GM19324 (cell line): ENCODE measurements around the gene ING5.
"Not testable (repeated sequence)": the region's sequence is repeated elsewhere in the genome, so short reads cannot be mapped to it uniquely, and the experiment has no call there.

ENCODE experiments used
- ATAC-seq: cut with Tn5 transposase; IDR thresholded peaks from one replicate; pipeline ENCODE4 v1.9.1; 2021; ENCODE audit warnings: mild to moderate bottlenecking, moderate library complexity; ENCODE audit not compliant: unreplicated experiment, low FRiP score

Gene ING5

DNA sequence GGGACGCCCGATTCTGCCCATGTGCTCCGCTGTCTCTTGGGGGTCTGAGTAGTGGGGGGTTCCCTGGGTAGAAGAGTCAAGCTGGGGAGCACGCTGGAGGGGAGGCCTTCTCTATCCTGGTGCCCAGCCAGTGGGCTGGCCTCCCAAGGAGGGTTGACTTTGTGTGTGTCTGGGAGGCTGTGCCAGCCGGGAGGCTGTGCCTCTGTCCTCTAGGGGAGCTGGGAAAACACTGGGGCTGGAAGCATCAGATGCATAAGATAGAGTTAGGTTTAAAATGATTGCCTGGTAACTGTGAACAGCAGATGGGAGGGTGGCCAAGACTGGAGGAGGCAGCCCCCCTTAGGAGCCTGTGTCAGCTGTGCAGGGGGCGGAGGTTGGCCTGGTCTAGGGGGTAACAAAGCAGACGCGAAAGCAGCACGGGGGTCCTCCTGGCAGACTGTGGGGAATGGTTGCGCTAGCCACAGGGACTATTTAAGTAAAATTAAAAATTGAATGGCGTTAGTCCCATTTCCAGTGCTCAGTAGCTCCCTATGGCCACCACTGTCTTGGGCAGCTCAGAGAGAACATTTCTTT, 1.3 kb downstream of the ING5 start:
- no peak for ATAC-seq

DNA sequence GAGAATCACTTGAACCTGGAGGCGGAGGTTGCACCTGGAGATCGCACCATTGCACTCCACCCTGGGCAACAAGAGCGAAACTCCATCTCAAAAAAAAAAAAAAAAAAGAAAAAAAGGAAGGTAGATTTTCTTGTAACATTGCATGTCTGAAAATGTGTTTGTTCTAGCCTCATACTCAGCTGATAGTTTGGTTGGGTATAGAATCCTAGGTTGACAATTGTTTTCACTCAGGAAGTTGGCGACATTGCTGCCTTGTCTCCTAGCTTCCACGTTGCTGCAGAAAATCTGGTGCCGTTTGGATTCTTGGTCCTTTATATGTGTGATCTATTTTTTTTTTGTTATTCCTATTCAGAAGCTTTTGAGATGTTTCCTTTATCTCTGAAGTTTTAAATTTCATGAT, 4.7 kb downstream of the ING5 start:
- no peak for ATAC-seq

- ATAC-seq, result no peak
Measured at GRCh38 chr2:241708879-241709278, 7.0 kb downstream of the ING5 start.

- ATAC-seq, result no peak
Measured at GRCh38 chr2:241719093-241719492, 17.3 kb downstream of the ING5 start.

DNA sequence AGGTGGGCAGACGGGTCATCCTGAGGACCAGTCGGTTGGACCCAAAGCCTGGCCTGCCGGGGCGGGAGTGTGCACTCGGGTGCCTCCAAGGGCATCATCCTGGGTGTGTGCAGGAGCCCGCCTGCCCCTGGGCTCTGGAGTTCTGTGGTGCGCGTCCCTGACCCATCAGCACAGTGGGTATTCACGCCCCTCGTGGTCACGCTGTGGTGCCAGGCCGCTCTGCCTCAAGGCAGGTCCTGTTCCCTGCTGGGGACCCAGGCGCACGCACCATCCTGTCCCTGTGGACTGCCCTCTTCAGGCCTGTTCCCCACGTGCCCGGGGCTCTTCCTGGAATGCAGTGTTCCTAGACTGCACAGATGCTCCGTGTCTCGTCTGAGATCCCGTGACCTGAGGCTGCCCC, 18.3 kb downstream of the ING5 start:
- no peak for ATAC-seq

GRCh38 chr2:241720560-241720959, 18.7 kb downstream of the ING5 start:
- ATAC-seq, result no peak

GRCh38 chr2:241721852-241722251, 20.0 kb downstream of the ING5 start:
- no peak for ATAC-seq

GRCh38 chr2:241722896-241723454, 21.1 kb downstream of the ING5 start:
- no peak for ATAC-seq

DNA sequence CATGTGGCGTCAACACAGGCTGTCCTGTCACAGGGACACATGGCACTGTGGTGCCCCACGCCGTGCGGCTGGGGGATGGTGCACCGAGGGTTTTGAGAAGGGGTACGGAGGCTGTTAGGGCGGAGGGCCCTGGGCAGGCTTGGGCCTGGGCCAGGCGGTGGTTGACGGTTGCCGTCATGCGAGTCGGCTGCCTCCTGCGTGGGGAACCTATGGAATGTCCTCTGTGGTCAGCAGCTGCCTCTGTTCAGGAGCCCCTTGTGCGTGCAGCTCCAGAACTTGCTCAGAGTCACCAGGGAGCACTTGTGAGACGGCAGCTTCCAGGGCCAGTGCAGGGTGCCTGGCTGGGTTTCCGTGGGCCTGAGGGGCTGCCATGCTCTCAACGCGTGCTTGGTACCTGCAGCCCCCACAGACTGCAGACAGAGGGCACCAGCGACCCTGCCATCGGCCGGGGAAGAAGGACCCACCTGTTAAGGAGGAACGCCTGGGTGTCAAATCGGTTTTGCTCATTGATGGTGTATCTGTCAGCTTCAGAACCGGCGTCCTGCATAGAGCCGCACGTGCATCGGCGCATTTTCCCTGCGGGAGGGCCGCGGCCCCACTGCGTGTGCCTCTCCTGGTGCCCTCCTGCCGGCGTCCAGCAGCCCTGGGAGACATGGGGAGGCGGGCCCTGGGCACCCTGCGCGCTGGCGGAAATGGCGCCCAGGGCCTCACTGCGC, 22.6 kb downstream of the ING5 start:
- no peak for ATAC-seq

DNA sequence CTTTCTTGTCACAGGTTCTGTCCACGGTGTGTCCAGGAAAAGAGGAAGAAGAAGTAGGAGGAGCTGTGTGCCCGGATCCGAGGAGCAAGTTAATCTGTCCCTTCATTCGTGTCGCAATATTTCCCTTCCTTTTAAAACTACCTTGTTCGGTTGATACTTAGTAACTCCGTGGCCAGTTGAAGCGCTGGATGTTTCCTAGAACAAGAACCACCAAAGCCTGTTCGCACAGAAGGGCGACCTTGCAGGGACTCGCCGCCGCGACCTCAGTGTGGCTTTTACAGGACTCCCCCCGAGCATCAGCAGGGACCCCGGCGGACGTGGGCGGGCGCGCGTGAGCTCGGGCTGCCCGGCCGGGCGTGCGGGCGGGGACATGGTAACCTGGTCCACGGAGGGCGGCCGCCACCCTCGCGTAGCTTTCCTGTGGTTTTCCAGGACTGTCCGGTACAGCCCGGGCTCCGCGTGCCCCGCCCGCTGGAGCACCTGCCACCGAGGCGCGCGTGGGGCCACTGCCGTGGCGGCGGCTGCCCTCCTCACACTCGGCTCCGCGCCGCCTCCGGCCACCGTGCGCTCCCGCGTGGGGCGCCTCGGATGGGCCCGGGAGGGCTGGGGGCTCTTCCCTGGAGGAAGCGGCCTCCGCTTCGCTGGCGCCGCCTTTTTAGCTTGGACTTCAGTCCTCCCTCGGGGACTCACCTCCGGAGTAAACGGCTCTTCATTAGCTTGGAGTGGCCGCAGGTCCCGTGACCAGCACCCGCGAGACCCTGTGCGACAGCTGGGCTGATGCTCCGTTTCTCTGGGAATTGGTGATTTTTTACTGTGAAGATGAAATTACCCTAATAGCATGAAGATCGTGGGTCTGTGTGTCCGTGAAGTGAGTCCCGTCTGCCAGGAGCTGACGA, 23.4 kb downstream of the ING5 start:
- no peak for ATAC-seq

DNA sequence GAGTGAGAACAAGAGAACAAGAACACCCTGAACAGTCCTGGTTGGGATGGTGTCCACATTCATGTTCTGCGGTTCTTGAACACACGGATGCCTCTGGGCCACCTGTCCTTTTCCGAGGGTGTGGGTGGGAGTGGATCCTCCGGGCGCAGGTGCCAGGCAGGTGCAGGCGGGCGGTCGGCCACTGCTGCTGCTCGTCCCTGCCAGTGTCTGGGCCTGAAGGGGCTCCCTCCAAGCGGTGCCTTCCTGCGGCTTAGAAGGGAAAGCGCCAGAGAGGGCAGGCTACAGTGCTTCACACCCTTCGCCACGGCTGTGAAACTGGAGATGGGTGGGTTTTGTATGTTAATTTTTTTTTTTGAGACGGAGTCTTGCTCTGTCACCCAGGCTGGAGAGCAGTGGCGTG, 24.6 kb downstream of the ING5 start:
- ATAC-seq, result no peak

GRCh38 chr2:241728000-241728399, 26.2 kb downstream of the ING5 start:
- ATAC-seq, result no peak

DNA sequence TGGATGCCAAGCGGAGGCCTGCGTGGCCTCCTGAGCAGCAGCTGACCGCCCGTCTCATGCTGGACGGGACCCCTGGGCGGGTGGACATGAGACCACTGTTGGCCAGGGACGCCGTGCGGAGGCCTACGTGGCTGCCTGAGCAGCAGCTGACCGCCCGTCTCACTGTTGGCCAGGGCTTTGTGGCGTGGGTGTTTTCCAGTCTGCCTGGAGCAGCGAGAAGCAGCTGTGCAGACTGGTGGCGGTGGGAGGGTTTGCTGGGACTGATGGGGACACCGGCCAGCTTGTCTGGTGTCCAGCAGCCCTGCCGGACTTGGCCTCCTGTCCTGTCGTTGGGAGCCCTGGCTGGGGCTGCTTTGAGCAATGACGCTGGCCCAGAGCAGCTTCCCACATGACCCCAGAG, 26.8 kb downstream of the ING5 start:
- ATAC-seq, result no peak

- ATAC-seq, result no peak
Measured at GRCh38 chr2:241729868-241730267, 28.0 kb downstream of the ING5 start.

GRCh38 chr2:241730671-241731293, 28.9 kb downstream of the ING5 start:
- ATAC-seq, result no peak

DNA sequence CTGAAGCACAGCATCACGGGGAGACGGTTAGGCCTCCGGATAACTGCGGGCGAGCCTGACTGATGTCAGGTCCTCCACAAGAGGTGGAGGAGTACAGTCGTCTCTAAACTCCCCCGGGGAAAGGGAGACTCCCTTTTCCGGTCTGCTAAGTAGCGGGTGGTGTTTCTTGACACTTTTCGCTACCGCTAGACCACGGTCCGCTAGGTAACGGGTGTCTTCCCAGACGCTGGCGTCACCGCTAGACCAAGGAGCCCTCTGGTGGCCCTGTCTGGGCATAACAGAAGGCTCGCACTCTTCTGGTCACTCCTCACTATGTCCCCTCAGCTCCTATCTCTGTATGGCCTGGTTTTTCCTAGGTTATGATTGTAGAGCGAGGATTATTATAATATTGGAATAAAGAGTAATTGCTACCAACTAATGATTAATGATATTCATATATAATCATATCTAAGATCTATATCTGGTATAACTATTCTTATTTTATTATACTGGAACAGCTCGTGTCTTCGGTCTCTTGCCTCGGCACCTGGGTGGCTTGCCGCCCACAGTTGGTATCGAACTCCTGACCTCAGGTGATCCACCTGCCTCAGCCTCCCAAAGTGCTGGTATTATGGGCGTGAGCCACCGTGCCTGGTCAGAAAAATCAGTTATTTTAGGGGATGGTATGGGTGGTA, 30.8 kb downstream of the ING5 start:
- ATAC-seq, result not testable (repeated sequence)

DNA sequence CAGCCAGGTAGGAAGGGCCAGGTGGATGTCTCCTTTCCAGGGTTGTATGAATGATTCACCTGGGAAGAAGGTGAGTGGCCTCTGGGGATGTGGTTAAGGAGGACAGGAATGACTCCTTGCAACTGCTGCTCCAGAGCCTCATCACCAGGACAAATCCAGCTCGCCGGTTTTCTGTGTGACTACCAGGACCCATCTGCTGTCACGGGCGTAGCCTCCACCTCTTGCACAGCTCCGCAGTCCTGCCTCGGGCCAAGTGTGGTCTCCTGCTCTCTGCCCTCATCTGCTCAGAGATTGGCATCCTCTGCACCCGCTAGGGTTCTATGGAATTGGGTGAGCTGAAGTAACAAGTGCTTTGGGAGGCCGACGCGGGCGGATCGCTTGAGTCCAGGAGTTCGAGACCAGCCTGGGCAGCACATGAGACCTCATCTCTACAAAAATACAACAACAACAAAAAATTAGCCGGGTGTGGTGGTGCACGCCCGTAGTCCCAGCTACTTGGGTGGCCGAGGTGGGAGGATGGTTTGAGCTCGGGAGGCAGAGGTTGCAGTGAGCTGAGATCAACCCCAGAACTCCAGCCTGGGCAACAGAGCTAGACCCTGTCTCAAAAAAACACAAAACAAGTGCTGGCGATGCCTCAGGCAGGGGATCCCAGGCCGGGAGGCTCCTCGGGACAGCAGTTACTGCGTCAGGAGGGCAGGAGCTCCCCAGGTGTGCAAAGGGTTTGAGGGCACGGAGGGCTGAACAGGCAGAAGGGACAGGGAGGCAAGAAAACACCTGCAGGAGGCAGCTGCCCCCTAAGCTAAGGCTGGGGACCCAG, 31.8 kb downstream of the ING5 start:
- ATAC-seq, result no peak

- no peak for ATAC-seq
Measured at GRCh38 chr2:241734208-241734466, 32.3 kb downstream of the ING5 start.

- peak; percentile 87 for ATAC-seq
Measured at GRCh38 chr2:241734467-241735208, 32.8 kb downstream of the ING5 start, which contains the start of gene D2HGDH. Gene D2HGDH, plus strand, starts transcription at chr2:241734630. Its CDS starts 595 bp downstream, at chr2:241735225.
